Smooth muscle cell (in vitro differentiated cells): ENCODE results near the gene SRRT. TPM values are rescaled to one million over a fixed set of nuclear protein-coding genes. Genes with fewer than 3 reads are reported as not detected.
"Not testable (repeated sequence)": the region's sequence is repeated elsewhere in the genome, so short reads cannot be mapped to it uniquely, and the experiment has no call there.

Experiments used
- DNase-seq: peaks from one replicate; lab custom pipeline; 2025; ENCODE audit not compliant: unreplicated experiment; lab: John Stamatoyannopoulos, UW
- H2AFZ ChIP-seq: fragments of 200-600 bp; sonication (generic); 2 replicates; pipeline ENCODE4 v1.6.0; 2016; ENCODE audit warnings: antibody characterized with exemption, low read depth, mild to moderate bottlenecking
- H3F3A ChIP-seq: fragments of 200-600 bp; sonication (generic); 2 replicates; pipeline ENCODE4 v1.6.0; 2017; ENCODE audit warnings: antibody characterized with exemption, low read depth
- H3K27ac ChIP-seq: fragments of 200-600 bp; sonication (generic); 2 replicates; pipeline ENCODE4 v1.5.1; 2016; ENCODE audit warnings: low read depth, mild to moderate bottlenecking
- H3K27me3 ChIP-seq: fragments of 200-600 bp; sonication (generic); 2 replicates; pipeline ENCODE4 v1.6.1; 2016; ENCODE audit warnings: low read depth, mild to moderate bottlenecking
- H3K36me3 ChIP-seq: fragments of 200-600 bp; sonication (generic); 2 replicates; pipeline ENCODE4 v1.5.1; 2016; ENCODE audit warnings: low read depth
- H3K4me1 ChIP-seq: fragments of 200-600 bp; sonication (generic); 2 replicates; pipeline ENCODE4 v1.5.1; 2016; ENCODE audit warnings: low read depth
- H3K4me2 ChIP-seq: fragments of 200-600 bp; sonication (generic); 2 replicates; pipeline ENCODE4 v1.6.0; 2016; ENCODE audit warnings: mild to moderate bottlenecking
- H3K4me3 ChIP-seq: fragments of 200-600 bp; sonication (generic); 2 replicates; pipeline ENCODE4 v1.5.1; 2016; ENCODE audit warnings: mild to moderate bottlenecking
- H3K79me2 ChIP-seq: fragments of 200-600 bp; sonication (generic); 2 replicates; pipeline ENCODE4 v1.6.0; 2016; ENCODE audit warnings: low read depth, mild to moderate bottlenecking
- H3K9ac ChIP-seq: fragments of 200-600 bp; sonication (generic); 2 replicates; pipeline ENCODE4 v1.6.0; 2016; ENCODE audit warnings: low read depth
- H3K9me3 ChIP-seq: fragments of 200-600 bp; sonication (generic); replicated peaks from 2 replicates; pipeline ENCODE4 v1.5.1; 2016; ENCODE audit warnings: low read depth
- H4K20me1 ChIP-seq: fragments of 200-600 bp; sonication (generic); 2 replicates; pipeline ENCODE4 v1.6.0; 2016; ENCODE audit warnings: low read depth
- CTCF ChIP-seq: fragments of 200-600 bp; sonication (generic); IDR thresholded peaks from 2 replicates; pipeline ENCODE4 v1.5.1; 2017; ENCODE audit warnings: borderline replicate concordance, mild to moderate bottlenecking, antibody characterized with exemption; ENCODE audit not compliant: insufficient read depth, poor library complexity, severe bottlenecking
- WGBS: methylation state at CpG from one replicate; pipeline ENCODE4 v1.1.7; 2016; ENCODE audit warnings: low lambda C conversion rate; 5-methylcytosine and 5-hydroxymethylcytosine counted together
- microRNA-seq: library from miRNA; unstranded; fragments of <30 nt; microRNA quantifications from one replicate; pipeline ENCODE4, GENCODE V29; 2016; ENCODE audit warnings: borderline number of aligned reads
- polyA plus RNA-seq: library from polyadenylated mRNA; unstranded; fragments of >200 nt; fragmentation: Nextera tagmentation; extraction: Ambion mirVana; gene quantifications from 2 replicates; pipeline ENCODE4 v1.2.1, GENCODE V29; 2016
- small RNA-seq: library from RNA; depleted of rRNA; stranded (forward); fragments of <200 nt; gene quantifications from one replicate; pipeline ENCODE3, GENCODE V24; 2014
- total RNA-seq: library from RNA; depleted of rRNA; stranded (reverse); fragments of >200 nt; gene quantifications from 2 replicates; pipeline ENCODE4 v1.2.3, GENCODE V29; 2014

SRRT gene
- total and polyA plus RNA-seq, 2 experiments from 2014 or later = 32.1 to 63.6 TPM

- WGBS = 88% methylated on average over 1 of the region's 1 CpG
- H4K20me1 ChIP-seq = no peaks in the 10 kb centered on the region
- no peak overlapping the region for H3K4me3 ChIP-seq
- H3K9me3 ChIP-seq = no peaks in the 10 kb centered on the region
- H3K4me1 ChIP-seq = no peaks in the 10 kb centered on the region
- H3F3A ChIP-seq = no peaks in the 10 kb centered on the region
- no peak overlapping the region for H3K9ac ChIP-seq
- H3K79me2 ChIP-seq = no peaks in the 10 kb centered on the region
- no peak overlapping the region for H3K4me2 ChIP-seq
- H2AFZ ChIP-seq = no peak overlapping the region
- no peak for DNase-seq
- no peak for TF ChIP-seq CTCF
- peak overlapping the region; percentile 57 for H3K27ac ChIP-seq
- no peaks in the 10 kb centered on the region for H3K27me3 ChIP-seq
- no peaks in the 10 kb centered on the region for H3K36me3 ChIP-seq
Measured at GRCh38 chr7:100929808-100930174, 54.9 kb downstream of the SRRT start.

- Histone ChIP-seq H3K79me2 (no peaks in the 10 kb centered on the region), H3K4me2 (no peak overlapping the region), H3K9ac (no peak overlapping the region), H3K27ac (no peak overlapping the region), H3K36me3 (no peaks in the 10 kb centered on the region), H4K20me1 (no peaks in the 10 kb centered on the region), H3K4me1 (no peaks in the 10 kb centered on the region), H3K4me3 (no peak overlapping the region), H2AFZ (no peak overlapping the region), H3K27me3 (no peaks in the 10 kb centered on the region), H3F3A (no peaks in the 10 kb centered on the region), H3K9me3 (no peaks in the 10 kb centered on the region)
- TF ChIP-seq CTCF = no peak
- DNase-seq = no peak
- WGBS = 79% methylated on average over 4 of the region's 4 CpGs
Measured at GRCh38 chr7:100933734-100934133, 58.8 kb downstream of the SRRT start.

GRCh38 chr7:100935381-100935780, 60.5 kb downstream of the SRRT start:
- not testable (repeated sequence) for H4K20me1 ChIP-seq, H3K4me2 ChIP-seq, DNase-seq, H3K27ac ChIP-seq, H3K4me3 ChIP-seq, H2AFZ ChIP-seq, H3F3A ChIP-seq, H3K9me3 ChIP-seq, H3K9ac ChIP-seq, H3K4me1 ChIP-seq, H3K27me3 ChIP-seq, H3K79me2 ChIP-seq, H3K36me3 ChIP-seq
- 92% methylated on average over 2 of the region's 2 CpGs for WGBS

- not testable (repeated sequence) for H3F3A ChIP-seq, H3K4me2 ChIP-seq, H3K36me3 ChIP-seq, H3K4me1 ChIP-seq, H3K79me2 ChIP-seq, H3K4me3 ChIP-seq, H3K27ac ChIP-seq, H3K27me3 ChIP-seq, H2AFZ ChIP-seq, H3K9ac ChIP-seq, DNase-seq, H3K9me3 ChIP-seq, H4K20me1 ChIP-seq
- WGBS = 94% methylated on average over 7 of the region's 7 CpGs
Measured at GRCh38 chr7:100936167-100936566, 61.3 kb downstream of the SRRT start.

Small RNA genes within 50 kb of the gene (microRNA-seq; reads per million reads assigned to microRNA genes)
- gene MIR6875 = not detected

Small RNA genes within 50 kb of the gene (small RNA-seq; reads per million reads assigned to genes)
- not detected for gene RN7SL549P
- gene RPS29P15 = not detected

Other genes starting within 250 kb of the SRRT start
- gene TFR2, start 233.6 kb upstream of the SRRT start, total RNA-seq = 1.8 and 1.9 TPM in 2 replicates
- gene TFR2, start 233.6 kb upstream of the SRRT start, polyA plus RNA-seq = 3.2 TPM in 2 replicates
- not detected in 2 replicates for gene ACTL6B, start 218.7 kb upstream of the SRRT start, total RNA-seq
- not detected in 2 replicates for gene ACTL6B, start 218.7 kb upstream of the SRRT start, polyA plus RNA-seq
- gene GNB2, start 201.4 kb upstream of the SRRT start, total RNA-seq = 90.7 and 91.7 TPM in 2 replicates
- 219 and 238 TPM in 2 replicates for gene GNB2, start 201.4 kb upstream of the SRRT start, polyA plus RNA-seq
- 10.7 and 13.1 TPM in 2 replicates for gene GIGYF1, start 180.9 kb upstream of the SRRT start, total RNA-seq
- gene GIGYF1, start 180.9 kb upstream of the SRRT start, polyA plus RNA-seq = 8.5 and 11.8 TPM in 2 replicates
- gene POP7, start 169.0 kb upstream of the SRRT start, total RNA-seq = 19.5 and 19.6 TPM in 2 replicates
- 58.7 and 62.3 TPM in 2 replicates for gene POP7, start 169.0 kb upstream of the SRRT start, polyA plus RNA-seq
- not detected in 2 replicates for gene EPO, start 154.6 kb upstream of the SRRT start, total RNA-seq
- gene EPO, start 154.6 kb upstream of the SRRT start, polyA plus RNA-seq = not detected in 2 replicates
- not detected in 2 replicates for gene ZAN, start 141.5 kb upstream of the SRRT start, total RNA-seq
- not detected in 2 replicates for gene ZAN, start 141.5 kb upstream of the SRRT start, polyA plus RNA-seq
- gene EPHB4, start 47.6 kb upstream of the SRRT start, total RNA-seq = 45.4 and 49.4 TPM in 2 replicates
- gene EPHB4, start 47.6 kb upstream of the SRRT start, polyA plus RNA-seq = 50.5 and 56.3 TPM in 2 replicates
- gene SLC12A9, start 22.4 kb upstream of the SRRT start, total RNA-seq = 8.9 and 16.8 TPM in 2 replicates
- 12.1 and 17.8 TPM in 2 replicates for gene SLC12A9, start 22.4 kb upstream of the SRRT start, polyA plus RNA-seq
- gene TRIP6, start 7.7 kb upstream of the SRRT start, total RNA-seq = 41.9 and 46.8 TPM in 2 replicates
- 65.6 and 87.0 TPM in 2 replicates for gene TRIP6, start 7.7 kb upstream of the SRRT start, polyA plus RNA-seq
- gene UFSP1, start 14.6 kb downstream of the SRRT start, total RNA-seq = 0.31 and 1.2 TPM in 2 replicates
- gene UFSP1, start 14.6 kb downstream of the SRRT start, polyA plus RNA-seq = 2.6 and 2.9 TPM in 2 replicates
- 2.6 and 3.2 TPM in 2 replicates for gene ACHE, start 20.8 kb downstream of the SRRT start, total RNA-seq
- 2.8 and 3.5 TPM in 2 replicates for gene ACHE, start 20.8 kb downstream of the SRRT start, polyA plus RNA-seq
- not detected in 2 replicates for gene MUC3A, start 74.4 kb downstream of the SRRT start, total RNA-seq
- gene MUC3A, start 74.4 kb downstream of the SRRT start, polyA plus RNA-seq = not detected in 2 replicates
- gene MUC12, start 94.5 kb downstream of the SRRT start, total RNA-seq = 7.6 and 13.5 TPM in 2 replicates
- gene MUC12, start 94.5 kb downstream of the SRRT start, polyA plus RNA-seq = 17.1 and 18.0 TPM in 2 replicates
- 0.13 TPM in 1 of 2 replicates, not detected in the other for gene MUC17, start 145.0 kb downstream of the SRRT start, total RNA-seq
- 0.06 TPM in 1 of 2 replicates, not detected in the other for gene MUC17, start 145.0 kb downstream of the SRRT start, polyA plus RNA-seq
- 2.5 and 5.4 TPM in 2 replicates for gene TRIM56, start 210.4 kb downstream of the SRRT start, total RNA-seq
- 11.0 and 11.2 TPM in 2 replicates for gene TRIM56, start 210.4 kb downstream of the SRRT start, polyA plus RNA-seq